Measurements from ENCODE around the gene SERPINB12. TPM values are rescaled to one million over a fixed set of nuclear protein-coding genes. Genes with fewer than 3 reads are reported as not detected.

The SERPINB12 gene
- total RNA-seq, 1 experiment from 2014 or later = not detected

DNA sequence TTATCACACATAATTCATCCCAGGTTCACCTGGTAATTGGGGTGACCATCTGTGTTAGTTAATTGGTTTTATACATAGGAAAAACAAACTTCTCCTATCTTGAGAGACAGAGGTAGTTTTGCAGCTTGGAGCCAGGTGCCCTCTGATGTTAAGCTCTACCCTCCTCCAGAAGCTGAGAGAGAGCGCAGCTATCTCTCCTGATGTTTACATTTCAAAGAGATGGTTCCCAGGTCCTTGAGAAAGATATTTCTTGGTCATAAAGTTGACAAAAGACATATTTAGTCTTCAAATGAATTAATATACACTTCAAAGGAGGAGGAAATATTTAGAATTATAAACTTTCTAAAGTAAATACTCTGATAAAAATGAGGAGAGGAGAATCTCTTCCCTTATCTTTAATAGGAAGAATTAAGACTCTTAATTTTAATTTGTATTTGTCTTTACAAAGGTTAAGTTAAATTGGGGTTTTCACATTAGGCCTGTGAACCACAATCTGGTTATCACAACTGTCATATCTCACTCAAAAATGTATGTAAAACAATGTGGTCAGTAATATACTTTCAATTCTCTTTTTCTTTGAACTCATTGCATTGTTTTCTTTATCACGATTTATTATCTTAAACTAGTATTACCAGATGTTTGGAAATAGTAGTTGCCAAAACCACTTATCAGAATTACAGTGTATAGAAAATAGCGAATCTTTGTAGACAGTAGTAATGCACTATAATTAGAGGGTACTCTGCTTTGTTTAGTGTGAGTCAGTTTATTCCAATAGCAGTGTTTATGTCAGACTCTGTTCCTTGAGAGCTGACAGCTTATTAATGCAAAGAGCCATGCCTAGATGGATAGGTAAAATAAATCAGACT, 75.1 kb downstream of the SERPINB12 start:
- H3F3A ChIP-seq (ENCODE audit: insufficient read depth, low read depth) = no peaks in the 10 kb centered on the region
- H3K27me3 ChIP-seq (ENCODE audit: insufficient read depth, low read depth) = no peaks in the 10 kb centered on the region
- BruUV-seq (replicated peaks) = no TSS peak
- H3K9me3 ChIP-seq (ENCODE audit: insufficient read depth, low read depth) = 0 out of 2 replicates have a peak, but pooled peaks cover 7% of the 10 kb centered on the region
- TF ChIP-seq EZH2 (IDR thresholded peaks at IDR 0.05; ENCODE audit: low read depth) (no peak), CTCF (conservative IDR thresholded peaks at IDR 0.05) (no peak)
- no peaks in the 10 kb centered on the region for H4K20me1 ChIP-seq (ENCODE audit: insufficient read depth)
- POLR2A ChIA-PET (ENCODE audit: unreplicated experiment) = no interaction called here
- H3K36me3 ChIP-seq (ENCODE audit: low read depth) = no peaks in the 10 kb centered on the region
- H3K9me2 ChIP-seq (ENCODE audit: insufficient read depth) = no peaks in the 10 kb centered on the region
- no peak for DNase-seq
- intact Hi-C loops (cut with micrococcal nuclease; ENCODE audit: unreplicated experiment) = no loop called here
- CTCF ChIA-PET = no interaction called here
- no peaks in the 10 kb centered on the region for H3K79me2 ChIP-seq (ENCODE audit: low read depth)
- no peak overlapping the region for H2AFZ ChIP-seq
- H3K4me1 ChIP-seq (replicated peaks; ENCODE audit: insufficient read depth) = no peaks in the 10 kb centered on the region
- no peak overlapping the region for H3K4me2 ChIP-seq
- H3K27ac ChIP-seq = no peak overlapping the region
- H3K4me3 ChIP-seq = no peak overlapping the region

DNA sequence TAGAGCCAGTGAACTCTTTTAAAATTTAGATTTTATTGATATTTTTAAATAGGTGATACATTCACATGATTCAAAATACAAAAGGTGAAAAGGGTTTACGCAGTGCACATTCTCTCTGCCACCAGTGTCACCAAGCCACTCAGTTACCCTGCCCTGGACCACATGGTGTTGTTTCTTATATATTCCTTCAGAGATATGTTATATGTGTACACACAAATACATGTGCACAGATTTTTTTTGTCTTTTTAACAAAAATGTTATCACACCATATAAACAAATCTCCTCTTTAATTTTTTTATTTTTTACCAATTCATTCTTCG, 75.7 kb downstream of the SERPINB12 start:
- TF ChIP-seq EZH2 (IDR thresholded peaks at IDR 0.05; ENCODE audit: low read depth) = no peak
- TF ChIP-seq CTCF (conservative IDR thresholded peaks at IDR 0.05) = no peak
- no peaks in the 10 kb centered on the region for H3K36me3 ChIP-seq (ENCODE audit: low read depth)
- DNase-seq = no peak
- H3K9me3 ChIP-seq (ENCODE audit: insufficient read depth, low read depth) = 0 out of 2 replicates have a peak, but pooled peaks cover 7% of the 10 kb centered on the region
- H3K79me2 ChIP-seq (ENCODE audit: low read depth) = no peaks in the 10 kb centered on the region
- ChIA-PET CTCF (no interaction called here), POLR2A (ENCODE audit: unreplicated experiment) (no interaction called here)
- H3K27ac ChIP-seq = no peak overlapping the region
- BruUV-seq (replicated peaks) = no TSS peak
- intact Hi-C loops (cut with micrococcal nuclease; ENCODE audit: unreplicated experiment) = no loop called here
- H3K27me3 ChIP-seq (ENCODE audit: insufficient read depth, low read depth) = no peaks in the 10 kb centered on the region
- no peaks in the 10 kb centered on the region for H3K9me2 ChIP-seq (ENCODE audit: insufficient read depth)
- H4K20me1 ChIP-seq (ENCODE audit: insufficient read depth) = no peaks in the 10 kb centered on the region
- H3K4me2 ChIP-seq = no peak overlapping the region
- H3K4me3 ChIP-seq = no peak overlapping the region
- H3F3A ChIP-seq (ENCODE audit: insufficient read depth, low read depth) = no peaks in the 10 kb centered on the region
- no peak overlapping the region for H2AFZ ChIP-seq
- no peaks in the 10 kb centered on the region for H3K4me1 ChIP-seq (replicated peaks; ENCODE audit: insufficient read depth)

Other genes with a start within 250 kb of the SERPINB12 start
- 2.0 TPM in 2 replicates for gene BCL2, start 222.6 kb upstream of the SERPINB12 start, total RNA-seq (2021)
- gene KDSR, start 175.2 kb upstream of the SERPINB12 start, total RNA-seq (2021) = 33.8 and 41.7 TPM in 2 replicates
- 52.4 and 59.7 TPM in 2 replicates for gene VPS4B, start 119.9 kb upstream of the SERPINB12 start, total RNA-seq (2021)
- gene SERPINB5, start 65.4 kb upstream of the SERPINB12 start, total RNA-seq (2021) = 25.5 and 26.2 TPM in 2 replicates
- not detected in 2 replicates for gene SERPINB13, start 45.0 kb downstream of the SERPINB12 start, total RNA-seq (2021)
- not detected in 2 replicates for gene SERPINB4, start 101.9 kb downstream of the SERPINB12 start, total RNA-seq (2021)
- not detected in 2 replicates for gene SERPINB3, start 119.5 kb downstream of the SERPINB12 start, total RNA-seq (2021)
- gene SERPINB11, start 160.6 kb downstream of the SERPINB12 start, total RNA-seq (2021) = not detected in 2 replicates
- 3.0 and 4.2 TPM in 2 replicates for gene SERPINB7, start 233.0 kb downstream of the SERPINB12 start, total RNA-seq (2021)

Data from PC-9 (cell line).